Limb (tissue), 2 donors: Measurements from ENCODE around the gene AGBL1.

Experiments used
- DNase-seq, 2 donors: peaks; one replicate each; pipeline ENCODE4 v3.0.0-alpha.2; 2016; ENCODE audit errors: extremely low spot score in 2 of 2

Gene AGBL1

GRCh38 chr15:86162641-86163040 lies 83.0 kb downstream of the AGBL1 start:
- no peak for DNase-seq

- DNase-seq = no peak
These were observed 84.1 kb downstream of the AGBL1 start for GRCh38 chr15:86163816-86164215.

- DNase-seq = no peak
These were observed 84.7 kb downstream of the AGBL1 start for GRCh38 chr15:86164232-86164898.

- no peak for DNase-seq
These were observed 85.9 kb downstream of the AGBL1 start for GRCh38 chr15:86165265-86166211.

GRCh38 chr15:86167841-86168240 lies 88.2 kb downstream of the AGBL1 start:
- no peak for DNase-seq

GRCh38 chr15:86178845-86179244 lies 99.2 kb downstream of the AGBL1 start:
- no peak for DNase-seq

- DNase-seq = peak in 1 of 2 donors; percentile 36
These were observed 104.2 kb downstream of the AGBL1 start for GRCh38 chr15:86183596-86184491.

- DNase-seq = no peak
These were observed 114.2 kb downstream of the AGBL1 start for GRCh38 chr15:86193716-86194380.

- DNase-seq = no peak
These were observed 118.1 kb downstream of the AGBL1 start for GRCh38 chr15:86197770-86198169.

GRCh38 chr15:86199467-86200145 lies 119.9 kb downstream of the AGBL1 start:
- DNase-seq = no peak

- DNase-seq = no peak
These were observed 121.8 kb downstream of the AGBL1 start for GRCh38 chr15:86201313-86202008.

GRCh38 chr15:86203462-86203861 lies 123.8 kb downstream of the AGBL1 start:
- no peak for DNase-seq

- no peak for DNase-seq
These were observed 125.4 kb downstream of the AGBL1 start for GRCh38 chr15:86205096-86205495.

- no peak for DNase-seq
These were observed 133.7 kb downstream of the AGBL1 start for GRCh38 chr15:86213420-86213819.

- DNase-seq = no peak
These were observed 134.2 kb downstream of the AGBL1 start for GRCh38 chr15:86213888-86214287.

- DNase-seq = no peak
These were observed 141.4 kb downstream of the AGBL1 start for GRCh38 chr15:86221119-86221518.

- no peak for DNase-seq
These were observed 149.6 kb downstream of the AGBL1 start for GRCh38 chr15:86229306-86229705.

- DNase-seq = no peak
These were observed 150.3 kb downstream of the AGBL1 start for GRCh38 chr15:86229936-86230335.

- peak; percentile 53 to 71 for DNase-seq
These were observed 152.4 kb downstream of the AGBL1 start for GRCh38 chr15:86231864-86232721.
